Endometrial microvascular endothelial cells (primary cell): Measurements from ENCODE around the gene CUL7. TPM values are rescaled to one million over a fixed set of nuclear protein-coding genes. Genes with fewer than 3 reads are reported as not detected.

ENCODE experiments used
- in situ Hi-C: cut with HindIII; loops from 2 replicates; pipeline ENCODE4 v1.10.0; 2017; ENCODE audit warnings: low sequenced_read_pairs, low pct_unique_long_range_greater_than_20kb; ENCODE audit errors: inconsistent ontology term
- total RNA-seq: library from RNA; depleted of rRNA; stranded (reverse); fragments of >200 nt; gene quantifications from one replicate; pipeline ENCODE4 v1.2.3, GENCODE V29; 2015; ENCODE audit errors: inconsistent ontology term

The CUL7 gene
- total RNA-seq, 1 donor from 2014 or later: 15.8 TPM

DNA sequence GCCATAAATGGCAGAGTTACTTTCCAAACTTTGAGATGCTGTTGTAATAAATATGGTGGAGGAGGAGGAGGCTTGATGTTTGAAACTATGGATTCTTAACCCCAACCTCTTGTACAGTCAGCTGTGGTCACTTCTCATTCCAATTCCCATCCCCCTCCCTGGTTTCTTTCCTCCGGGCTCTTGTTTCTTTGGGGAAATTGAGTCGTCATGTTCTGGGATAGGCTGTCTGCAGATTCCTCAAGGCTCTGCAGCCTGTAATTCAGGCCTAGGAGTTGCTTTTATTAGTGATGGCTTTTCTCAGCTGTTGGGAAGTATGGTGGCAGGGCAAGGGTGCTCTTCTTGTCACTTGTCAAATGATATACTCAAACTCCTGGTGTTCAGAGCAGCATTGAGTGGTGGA is 25.0 kb upstream of the CUL7 start:
- in situ Hi-C loops: no loop called here

DNA sequence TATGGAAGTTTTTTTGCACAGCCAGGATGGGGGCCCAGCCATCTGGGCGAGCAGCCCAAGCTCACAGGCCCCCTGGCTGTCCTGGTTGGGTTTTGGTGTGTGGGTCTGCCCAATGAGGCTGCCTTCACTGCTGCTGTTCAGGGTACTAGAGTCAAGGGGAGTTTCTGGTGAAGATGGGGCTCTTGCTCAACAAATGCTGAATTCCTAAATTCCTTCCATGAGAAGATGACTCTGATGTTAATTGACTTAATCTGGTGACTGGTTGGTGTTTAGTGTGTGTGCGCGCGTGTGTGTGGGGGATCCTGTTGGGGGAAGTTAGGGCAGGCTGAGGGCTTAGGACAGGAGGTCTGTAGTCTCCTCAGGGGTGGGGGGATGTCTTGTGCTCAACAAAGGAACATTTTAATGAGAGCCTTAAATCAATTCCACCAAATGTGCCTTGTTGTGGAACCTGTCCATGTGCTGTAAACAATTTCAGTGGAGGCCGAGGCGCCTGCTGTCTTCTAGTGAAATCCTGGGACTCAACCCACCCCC is 24.4 kb upstream of the CUL7 start:
- in situ Hi-C loops: no loop called here

DNA sequence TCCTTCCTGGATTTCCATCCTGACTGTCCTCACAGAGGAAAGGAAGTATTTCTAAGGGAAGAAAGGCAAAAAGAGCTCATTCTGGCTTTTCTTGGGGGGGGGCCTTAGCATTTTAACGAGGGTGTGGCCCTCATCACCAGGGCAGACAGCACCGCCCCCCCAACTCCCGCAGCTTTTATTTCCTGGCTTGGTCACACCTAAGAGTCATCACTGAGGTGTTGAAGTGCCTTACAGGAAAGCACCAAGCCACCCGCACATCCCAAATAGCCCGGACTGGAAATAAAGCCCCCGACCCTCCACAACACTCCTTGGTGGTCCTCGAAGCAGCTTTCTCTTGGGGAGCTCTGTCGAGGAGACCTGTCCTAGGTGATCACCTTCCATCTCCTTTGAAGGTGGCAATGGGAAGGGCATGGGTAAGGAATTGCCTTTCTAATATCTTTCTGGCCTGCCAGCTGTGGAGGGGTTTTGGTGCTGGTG is 23.7 kb upstream of the CUL7 start:
- in situ Hi-C loops: no loop called here

DNA sequence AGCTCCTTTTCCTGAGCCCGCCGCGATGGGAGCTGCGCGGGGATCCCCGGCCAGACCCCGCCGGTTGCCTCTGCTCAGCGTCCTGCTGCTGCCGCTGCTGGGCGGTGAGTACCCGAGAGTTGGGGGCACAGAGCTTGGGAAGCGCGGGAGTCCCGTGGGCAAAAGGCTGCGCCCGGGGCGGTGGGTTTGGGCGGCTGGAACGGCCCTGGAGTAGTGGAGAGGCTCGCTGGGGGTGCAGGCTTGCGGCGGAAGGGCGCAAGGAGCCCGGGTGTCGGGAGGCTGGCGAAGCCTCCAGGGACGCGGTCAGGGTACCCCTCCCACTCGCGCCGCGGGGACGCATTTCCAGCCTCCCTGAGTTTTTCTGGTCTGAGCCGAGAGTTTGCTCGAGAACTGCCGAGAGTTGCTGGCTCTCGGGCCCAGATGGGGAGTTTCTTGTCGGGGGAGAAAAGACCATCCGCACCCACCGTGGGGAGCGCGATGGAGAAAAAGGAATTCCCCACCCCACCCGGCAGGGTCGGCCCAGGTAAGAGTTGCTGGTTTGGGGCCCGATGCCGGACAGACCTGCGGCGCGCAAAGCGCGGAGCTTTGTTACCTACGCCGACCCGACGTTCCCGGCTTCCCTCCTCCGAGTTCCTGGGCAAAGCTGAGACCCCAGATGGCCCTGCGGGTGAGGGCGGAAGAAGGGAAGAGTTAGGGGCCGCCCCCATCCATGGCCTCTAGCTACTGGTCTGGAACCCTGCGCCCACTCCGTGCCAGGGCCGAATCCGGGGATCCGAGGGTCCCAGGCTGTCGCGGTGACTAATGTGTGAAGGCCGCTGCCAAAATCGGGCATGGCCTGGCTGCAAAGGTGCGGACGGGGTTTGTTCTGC is 23.0 kb upstream of the CUL7 start:
- in situ Hi-C loops: no loop called here

DNA sequence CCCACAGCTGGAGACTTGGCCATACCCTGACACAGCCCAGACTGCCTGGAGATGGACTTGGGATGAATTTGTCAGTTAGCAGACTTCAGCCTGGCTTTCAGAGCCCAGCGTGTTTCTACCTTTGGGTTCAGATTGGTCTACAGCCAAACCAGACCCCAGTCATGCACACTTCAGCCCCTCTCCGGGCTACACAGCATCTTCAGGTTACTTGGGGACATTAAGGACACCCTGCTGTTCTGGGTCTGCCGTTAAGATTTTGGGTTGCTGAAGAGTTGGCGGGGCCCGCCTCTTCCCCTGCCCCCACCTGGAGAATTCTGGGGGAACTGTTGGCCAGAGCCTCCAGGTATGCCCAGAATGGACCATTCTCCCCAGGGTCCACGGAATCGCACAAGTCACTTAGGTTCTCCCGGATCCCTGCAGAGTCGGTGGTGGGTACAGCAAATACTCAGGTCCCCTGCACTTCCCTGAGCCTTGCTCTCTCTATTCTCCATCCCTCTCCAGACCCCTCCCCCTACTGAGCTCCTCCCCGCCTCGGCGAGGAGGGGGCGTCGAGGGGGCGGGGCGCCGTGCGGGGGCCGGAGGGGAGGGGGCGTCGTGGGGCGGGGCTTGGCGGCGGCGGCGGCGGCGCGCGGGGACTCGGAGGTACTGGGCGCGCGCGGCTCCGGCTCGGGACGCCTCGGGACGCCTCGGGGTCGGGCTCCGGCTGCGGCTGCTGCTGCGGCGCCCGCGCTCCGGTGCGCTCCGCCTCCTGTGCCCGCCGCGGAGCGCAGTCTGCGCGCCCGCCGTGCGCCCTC is 22.2 kb upstream of the CUL7 start, which contains the start of gene PTK7:
TSS of gene PTK7 (plus strand) at position 645 of the 794 bp plus-strand sequence. CDS start 175 bp downstream, outside the sequence.
- in situ Hi-C loops: no loop called here

DNA sequence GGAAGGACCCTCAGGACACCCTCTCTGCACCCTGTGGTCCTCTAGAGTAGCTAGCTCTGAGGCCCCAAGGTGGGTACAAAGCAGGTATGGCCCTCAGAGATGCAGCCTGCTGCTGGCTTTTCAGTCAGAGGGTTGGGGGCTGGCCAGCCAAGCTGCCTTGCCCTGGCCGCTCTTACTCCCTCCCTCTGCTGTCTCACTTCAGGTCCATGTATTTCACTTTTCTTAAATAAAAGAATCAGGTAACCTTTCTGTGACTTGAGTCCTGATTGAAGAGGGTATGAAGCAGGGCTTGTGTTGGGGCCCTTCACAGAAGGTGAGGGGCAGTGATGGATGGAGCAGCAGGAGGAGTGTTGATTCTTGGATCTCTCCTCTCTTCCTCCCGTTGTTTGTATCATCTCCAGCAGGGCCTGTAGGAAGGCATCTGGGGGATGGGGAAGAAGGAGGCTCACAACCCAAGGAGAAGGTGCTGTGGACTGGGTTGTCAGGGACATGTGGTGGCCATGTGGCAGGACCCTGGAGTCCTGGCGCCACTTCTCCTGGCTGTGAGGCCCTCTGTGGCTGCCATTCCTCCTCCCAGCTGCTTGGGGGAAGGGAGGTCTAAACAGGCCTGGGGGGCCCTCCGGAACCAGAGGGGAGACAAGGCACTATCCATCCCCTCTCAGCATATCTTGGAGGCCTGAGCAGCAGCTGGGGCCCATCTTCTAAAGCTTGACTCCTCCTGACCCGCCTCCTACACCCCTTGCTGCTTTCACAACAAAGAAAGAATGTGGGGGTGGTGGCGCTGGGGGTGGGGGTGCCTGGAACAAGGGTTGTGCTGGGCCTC is 21.4 kb upstream of the CUL7 start:
- in situ Hi-C loops: no loop called here

DNA sequence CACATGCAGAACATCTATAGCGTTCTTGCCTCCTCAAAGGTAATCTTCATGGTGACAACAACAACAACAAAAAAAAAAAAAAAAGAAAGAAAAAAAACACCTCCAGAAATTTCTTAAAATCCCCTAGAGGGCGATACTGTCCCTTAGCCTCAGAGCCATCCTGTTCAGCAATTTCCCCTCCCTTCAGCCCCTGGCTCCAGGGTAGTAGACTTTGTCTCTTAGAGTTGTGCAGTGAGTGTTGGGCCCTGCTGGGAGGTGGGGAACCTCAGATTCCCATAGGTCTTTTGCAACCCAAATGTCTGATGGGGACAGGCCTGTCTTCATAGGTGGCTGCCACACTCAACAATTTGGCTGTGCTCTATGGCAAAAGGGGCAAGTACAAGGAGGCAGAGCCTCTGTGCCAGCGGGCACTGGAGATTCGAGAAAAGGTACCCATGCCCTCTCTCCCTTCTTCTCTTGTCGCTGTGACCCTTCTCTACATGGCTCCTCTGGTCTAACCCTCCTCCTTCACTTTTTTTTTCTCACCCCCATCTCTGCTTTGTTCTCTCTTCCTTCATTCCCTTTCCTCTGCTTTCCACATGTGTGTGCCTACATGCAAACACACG is 16.5 kb upstream of the CUL7 start:
- in situ Hi-C loops: no loop called here

DNA sequence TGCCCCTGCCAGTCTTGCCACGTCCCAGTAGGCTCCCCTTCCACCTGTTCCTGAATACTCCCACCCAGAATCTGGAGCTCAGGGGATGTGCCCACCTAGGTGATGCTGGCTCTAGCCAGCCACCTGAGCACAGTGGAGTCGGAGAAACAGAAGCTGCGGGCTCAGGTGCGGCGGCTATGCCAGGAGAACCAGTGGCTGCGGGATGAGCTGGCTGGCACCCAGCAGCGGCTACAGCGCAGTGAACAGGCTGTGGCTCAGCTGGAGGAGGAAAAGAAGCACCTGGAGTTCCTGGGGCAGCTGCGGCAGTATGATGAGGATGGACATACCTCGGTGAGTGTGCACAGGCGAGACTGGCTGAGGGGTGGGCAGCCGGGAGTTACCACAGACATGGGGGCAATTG is 9.2 kb upstream of the CUL7 start:
- in situ Hi-C loops: no loop called here

DNA sequence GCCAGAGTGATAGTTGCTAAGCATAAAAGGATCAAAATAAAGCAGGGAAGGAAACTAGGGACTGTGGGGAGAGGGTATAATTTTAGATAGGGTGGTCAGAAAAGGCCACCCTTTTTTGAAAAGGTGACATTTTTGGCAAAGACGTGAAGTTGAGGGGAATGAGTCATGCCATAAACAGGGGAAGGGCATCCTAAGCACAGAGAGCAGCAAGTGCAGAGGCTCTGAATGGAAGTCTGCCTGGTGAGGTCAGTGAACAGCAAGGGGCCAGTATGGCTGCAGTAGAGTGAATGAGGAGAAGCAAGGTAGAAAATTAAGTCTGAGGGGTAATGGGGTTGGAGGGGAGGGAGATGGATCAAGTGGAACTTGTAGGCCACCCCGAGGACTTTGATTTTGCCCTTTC is 8.2 kb upstream of the CUL7 start:
- in situ Hi-C loops: no loop called here

DNA sequence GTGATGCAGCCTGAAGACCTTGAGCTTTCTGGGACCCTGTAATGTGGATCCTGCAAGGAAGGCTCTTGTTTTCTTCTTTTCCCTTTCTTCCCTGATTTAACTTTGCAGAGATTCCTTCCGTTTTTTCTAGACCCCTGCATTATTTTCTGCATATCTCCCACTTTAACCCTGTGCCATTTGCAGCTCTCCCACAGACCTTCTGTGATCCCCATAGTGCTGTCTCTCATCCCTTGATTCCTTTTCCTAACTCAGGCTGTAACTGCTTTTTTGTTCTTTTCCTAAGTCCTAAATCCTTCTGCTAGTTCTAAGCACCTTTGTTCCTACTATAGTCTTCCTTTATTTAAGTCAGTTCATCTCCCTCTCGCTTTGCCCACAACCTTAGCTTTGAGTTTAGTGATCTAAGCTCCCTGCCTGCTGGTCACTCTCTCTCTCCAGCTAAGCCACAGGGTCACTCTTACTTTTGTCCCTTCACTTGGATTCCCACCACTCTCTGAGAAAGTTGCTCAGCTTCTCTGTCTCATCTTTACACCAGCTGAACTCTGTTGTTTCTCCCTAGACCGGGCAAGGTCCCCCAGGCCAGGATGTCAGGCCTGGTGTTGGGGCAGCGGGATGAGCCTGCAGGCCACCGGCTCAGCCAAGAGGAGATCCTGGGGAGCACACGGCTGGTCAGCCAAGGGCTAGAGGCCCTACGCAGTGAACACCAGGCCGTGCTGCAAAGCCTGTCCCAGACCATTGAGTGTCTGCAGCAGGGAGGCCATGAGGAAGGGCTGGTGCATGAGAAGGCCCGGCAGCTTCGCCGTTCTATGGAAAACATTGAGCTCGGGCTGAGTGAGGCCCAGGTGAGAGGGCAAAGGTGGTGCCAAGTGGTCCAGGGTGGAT is 7.3 kb upstream of the CUL7 start:
- in situ Hi-C loops: no loop called here

DNA sequence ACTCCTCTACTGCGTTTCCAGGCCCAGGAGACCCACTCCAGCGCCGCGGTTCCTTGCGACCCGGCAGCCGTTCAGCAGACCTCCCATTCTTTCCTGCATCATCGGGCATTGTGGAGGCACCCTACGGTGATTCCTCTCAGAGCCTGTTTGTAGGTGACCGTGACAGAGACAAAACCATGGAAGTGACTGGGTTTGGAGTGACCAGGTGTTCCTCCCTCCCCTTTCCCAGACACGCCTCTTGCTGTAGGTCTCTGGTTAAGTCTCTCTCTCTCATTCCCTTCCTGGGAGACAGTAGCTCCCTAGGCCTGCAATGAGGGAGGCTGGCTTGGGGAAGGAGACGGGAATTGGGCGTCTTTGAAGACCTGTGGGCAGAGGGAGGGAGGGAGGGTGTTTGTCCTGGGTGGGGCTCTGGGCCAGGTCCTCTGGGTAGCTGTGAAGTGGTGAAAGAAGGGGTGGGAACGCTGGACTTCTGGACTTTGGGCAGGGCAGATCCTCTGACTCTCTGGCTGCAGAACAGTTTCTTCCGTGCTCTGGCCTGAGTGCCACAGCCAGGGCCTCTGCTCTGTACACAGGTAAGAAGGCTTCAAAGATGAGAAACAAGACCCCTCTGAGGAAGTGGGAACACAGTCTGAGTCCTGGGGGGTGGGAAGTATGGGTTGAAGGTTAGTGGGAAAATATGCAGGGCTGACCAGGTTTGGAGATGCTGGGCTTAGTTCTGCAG is 6.5 kb upstream of the CUL7 start:
- in situ Hi-C loops: no loop called here

DNA sequence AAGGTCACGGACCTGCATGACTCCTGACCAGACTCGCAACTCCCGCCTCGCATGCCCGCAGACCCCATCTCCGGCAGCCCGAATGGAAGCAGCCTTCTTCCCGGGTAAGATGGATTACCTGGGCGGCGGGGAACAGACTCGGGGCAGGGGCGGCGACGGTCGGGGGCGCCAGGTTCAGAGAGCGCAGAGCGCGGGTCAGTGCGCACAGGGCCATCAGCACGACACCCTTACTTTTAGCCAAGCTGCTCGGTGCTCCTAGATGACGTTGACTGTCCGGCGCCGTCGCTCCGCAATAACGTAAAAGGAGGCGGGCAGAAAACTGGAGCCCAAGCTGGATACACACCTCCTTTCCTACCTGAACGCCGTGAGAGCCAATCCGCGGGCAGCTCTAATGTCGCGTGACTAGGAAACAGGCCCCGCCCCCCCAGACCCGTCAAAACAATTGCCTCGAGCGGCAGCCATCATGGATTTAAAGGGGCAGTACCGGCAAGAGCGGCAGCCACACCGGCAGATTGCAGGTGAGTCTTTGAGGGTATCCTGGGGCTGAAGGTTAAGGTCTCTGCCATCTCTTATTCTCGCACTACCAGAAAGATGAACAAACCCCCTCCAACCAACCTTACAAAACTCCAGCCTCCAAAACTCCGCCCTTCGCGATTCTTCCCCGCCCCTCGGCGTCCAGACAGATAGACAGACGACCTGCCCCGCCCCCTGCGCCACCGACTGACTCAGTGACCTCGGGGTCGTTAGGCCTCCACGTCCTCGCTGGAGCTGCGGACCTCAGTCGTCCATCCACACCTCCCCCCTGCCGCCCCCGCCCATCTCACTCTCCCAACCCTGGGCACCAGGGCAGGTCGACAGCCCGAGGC is 5.8 kb upstream of the CUL7 start, which contains the start of the genes KLC4 and MRPL2:
TSS of gene KLC4 (plus strand) at position 464 of the 866 bp plus-strand sequence. CDS start 1,705 bp downstream, outside the sequence.
TSS of gene MRPL2 (minus strand) at position 267 of the 866 bp plus-strand sequence. CDS start at position 214, 53 bp downstream.
- in situ Hi-C loops: no loop called here

DNA sequence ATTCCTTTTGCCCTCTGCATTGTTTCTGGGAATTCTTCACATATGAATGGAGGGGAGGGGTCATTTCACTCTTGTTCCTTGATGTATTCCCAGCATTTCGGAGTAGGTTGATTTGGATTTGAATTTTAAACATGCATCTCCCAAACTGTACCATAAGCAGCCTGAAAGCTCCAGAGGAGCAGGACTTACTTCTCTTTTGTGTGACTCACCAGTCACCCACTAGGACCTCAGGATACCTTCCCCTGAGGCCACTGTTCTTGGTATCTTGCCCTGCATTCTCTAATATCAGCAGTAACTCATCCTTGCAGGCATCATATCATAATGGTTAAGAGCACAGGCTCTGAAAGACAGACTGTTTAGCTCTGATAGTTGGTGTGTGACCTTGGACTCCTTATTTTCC is 4.9 kb upstream of the CUL7 start:
- in situ Hi-C loops: no loop called here

DNA sequence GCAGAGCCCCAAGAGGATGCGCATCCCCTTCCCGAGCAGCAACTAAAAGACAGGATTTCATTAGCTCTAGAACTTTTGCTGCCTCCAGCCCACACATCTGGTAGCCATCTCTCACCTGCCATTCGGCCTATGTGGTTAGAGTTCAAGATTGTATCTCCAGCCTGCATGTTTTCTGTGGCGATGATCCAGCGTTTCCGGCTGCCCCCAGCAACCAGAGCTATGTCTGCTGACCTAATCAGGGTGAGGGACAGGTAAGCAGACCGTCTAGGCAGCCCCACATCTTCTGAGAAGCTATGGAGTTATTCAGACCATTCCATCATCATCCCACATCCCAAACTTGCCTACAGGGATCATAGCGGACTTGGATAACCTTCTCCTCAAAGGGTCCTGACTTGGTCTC is 2.3 kb upstream of the CUL7 start:
- in situ Hi-C loops: no loop called here

DNA sequence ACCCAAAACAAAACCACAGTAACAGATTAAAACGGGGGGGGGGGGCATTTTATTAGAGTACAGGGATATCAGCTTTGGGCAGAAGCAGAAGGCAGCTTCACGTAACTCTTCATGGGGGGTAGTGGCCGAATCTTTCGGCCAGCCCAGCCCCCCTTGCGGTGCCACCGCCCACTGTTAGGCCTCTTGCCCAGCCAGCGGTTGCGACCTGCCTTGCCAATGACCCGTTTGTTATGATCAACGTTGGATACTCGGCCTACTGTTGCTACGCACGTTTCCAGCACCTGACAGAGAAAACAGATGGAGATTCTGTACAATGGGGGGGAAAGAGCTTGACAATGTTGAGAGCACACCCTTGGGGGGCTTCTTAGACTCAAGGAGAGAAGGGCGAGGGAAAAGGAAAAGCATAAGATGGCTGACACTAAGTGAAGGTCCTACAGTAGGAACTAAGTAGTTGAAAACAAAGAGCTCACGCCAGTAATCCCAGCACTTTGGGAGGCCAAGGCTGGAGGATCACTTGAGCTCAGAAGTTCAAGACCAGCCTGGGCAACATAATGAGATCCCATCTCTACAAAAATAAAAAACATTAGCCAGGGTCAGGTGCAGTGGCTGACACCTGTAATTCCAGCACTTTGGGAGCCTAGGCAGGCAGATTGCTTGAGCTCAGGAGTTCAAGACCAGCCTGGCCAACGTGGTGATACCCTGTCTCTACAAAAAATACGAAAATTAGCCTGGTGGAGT is 724 bp upstream of the CUL7 start:
- in situ Hi-C loops: no loop called here
